ENCODE data around the gene PUS3. TPM values are rescaled to one million over a fixed set of nuclear protein-coding genes. Genes with fewer than 3 reads are reported as not detected.

PUS3 gene
- total RNA-seq, 1 donor from 2014 or later = 13.1 TPM

DNA sequence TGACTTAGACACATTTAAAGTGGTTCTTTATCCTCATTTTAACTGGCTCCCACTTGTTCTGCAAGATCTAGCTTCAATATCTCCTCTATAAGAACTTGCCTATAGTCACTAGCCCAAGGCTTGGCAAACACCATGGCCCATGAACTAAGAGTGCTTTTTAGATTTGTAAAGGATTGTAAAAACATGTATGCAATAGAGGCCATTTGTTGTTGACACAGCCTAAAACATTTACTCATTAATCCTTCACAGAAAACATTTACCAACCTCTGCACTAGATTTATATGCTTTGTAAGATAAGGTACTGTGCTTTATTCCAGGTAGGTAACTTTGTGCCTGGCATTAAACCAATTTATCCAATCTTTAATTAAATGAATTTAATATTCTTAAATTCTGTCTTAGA, 10.0 kb downstream of the PUS3 start:
- no peaks in the 10 kb centered on the region for H3K27me3 Mint-ChIP-seq (ENCODE audit: unreplicated experiment)
- no peaks in the 10 kb centered on the region for H3K9me3 Mint-ChIP-seq (ENCODE audit: unreplicated experiment)
- no peak overlapping the region for H3K4me3 Mint-ChIP-seq (ENCODE audit: unreplicated experiment)
- DNase-seq (ENCODE audit: low spot score) = no peak
- TF ChIP-seq, protein P1, sequence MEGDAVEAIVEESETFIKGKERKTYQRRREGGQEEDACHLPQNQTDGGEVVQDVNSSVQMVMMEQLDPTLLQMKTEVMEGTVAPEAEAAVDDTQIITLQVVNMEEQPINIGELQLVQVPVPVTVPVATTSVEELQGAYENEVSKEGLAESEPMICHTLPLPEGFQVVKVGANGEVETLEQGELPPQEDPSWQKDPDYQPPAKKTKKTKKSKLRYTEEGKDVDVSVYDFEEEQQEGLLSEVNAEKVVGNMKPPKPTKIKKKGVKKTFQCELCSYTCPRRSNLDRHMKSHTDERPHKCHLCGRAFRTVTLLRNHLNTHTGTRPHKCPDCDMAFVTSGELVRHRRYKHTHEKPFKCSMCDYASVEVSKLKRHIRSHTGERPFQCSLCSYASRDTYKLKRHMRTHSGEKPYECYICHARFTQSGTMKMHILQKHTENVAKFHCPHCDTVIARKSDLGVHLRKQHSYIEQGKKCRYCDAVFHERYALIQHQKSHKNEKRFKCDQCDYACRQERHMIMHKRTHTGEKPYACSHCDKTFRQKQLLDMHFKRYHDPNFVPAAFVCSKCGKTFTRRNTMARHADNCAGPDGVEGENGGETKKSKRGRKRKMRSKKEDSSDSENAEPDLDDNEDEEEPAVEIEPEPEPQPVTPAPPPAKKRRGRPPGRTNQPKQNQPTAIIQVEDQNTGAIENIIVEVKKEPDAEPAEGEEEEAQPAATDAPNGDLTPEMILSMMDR (IDR thresholded peaks at IDR 0.05; ENCODE audit: unreplicated experiment) = no peak
- H3K27ac Mint-ChIP-seq (ENCODE audit: unreplicated experiment) = no peak overlapping the region
- peaks cover 2% of the 10 kb centered on the region for H3K4me1 Mint-ChIP-seq (ENCODE audit: unreplicated experiment)
- H3K36me3 Mint-ChIP-seq (ENCODE audit: low read depth, unreplicated experiment) = peaks cover 3% of the 10 kb centered on the region

GRCh38 chr11:125892071-125892470, 10.9 kb downstream of the PUS3 start:
- no peaks in the 10 kb centered on the region for H3K4me1 Mint-ChIP-seq (ENCODE audit: unreplicated experiment)
- H3K4me3 Mint-ChIP-seq (ENCODE audit: unreplicated experiment) = no peak overlapping the region
- peaks cover 3% of the 10 kb centered on the region for H3K36me3 Mint-ChIP-seq (ENCODE audit: low read depth, unreplicated experiment)
- no peak for DNase-seq (ENCODE audit: low spot score)
- no peaks in the 10 kb centered on the region for H3K9me3 Mint-ChIP-seq (ENCODE audit: unreplicated experiment)
- no peak overlapping the region for H3K27ac Mint-ChIP-seq (ENCODE audit: unreplicated experiment)
- TF ChIP-seq, protein P1 (IDR thresholded peaks at IDR 0.05; ENCODE audit: unreplicated experiment) = no peak
- no peaks in the 10 kb centered on the region for H3K27me3 Mint-ChIP-seq (ENCODE audit: unreplicated experiment)

GRCh38 chr11:125890447-125891100, 12.4 kb downstream of the PUS3 start:
- H3K36me3 Mint-ChIP-seq (ENCODE audit: low read depth, unreplicated experiment) = peaks cover 3% of the 10 kb centered on the region
- H3K4me1 Mint-ChIP-seq (ENCODE audit: unreplicated experiment) = no peaks in the 10 kb centered on the region
- no peak for DNase-seq (ENCODE audit: low spot score)
- H3K9me3 Mint-ChIP-seq (ENCODE audit: unreplicated experiment) = no peaks in the 10 kb centered on the region
- TF ChIP-seq, protein P1 (IDR thresholded peaks at IDR 0.05; ENCODE audit: unreplicated experiment) = no peak
- H3K27ac Mint-ChIP-seq (ENCODE audit: unreplicated experiment) = no peak overlapping the region
- no peaks in the 10 kb centered on the region for H3K27me3 Mint-ChIP-seq (ENCODE audit: unreplicated experiment)
- H3K4me3 Mint-ChIP-seq (ENCODE audit: unreplicated experiment) = no peak overlapping the region

- peak within 1 kb of the TSS; percentile 90 for H3K4me3 Mint-ChIP-seq (ENCODE audit: unreplicated experiment)
- H3K9me3 Mint-ChIP-seq (ENCODE audit: unreplicated experiment) = no peaks in the 10 kb centered on the region
- H3K27me3 Mint-ChIP-seq (ENCODE audit: unreplicated experiment) = no peaks in the 10 kb centered on the region
- peak within 1 kb of the TSS; percentile 77 for H3K27ac Mint-ChIP-seq (ENCODE audit: unreplicated experiment)
- H3K36me3 Mint-ChIP-seq (ENCODE audit: low read depth, unreplicated experiment) = no peaks in the 10 kb centered on the region
- TF ChIP-seq, protein P1 (IDR thresholded peaks at IDR 0.05; ENCODE audit: unreplicated experiment) = no peak
- DNase-seq (ENCODE audit: low spot score) = peak; percentile 90
- H3K4me1 Mint-ChIP-seq (ENCODE audit: unreplicated experiment) = no peaks in the 10 kb centered on the region
Measured at GRCh38 chr11:125887373-125888324, 15.4 kb downstream of the PUS3 start, which contains the start of gene HYLS1. Gene HYLS1 (plus strand): TSS chr11:125887668. CDS start chr11:125899369, 11,701 bp downstream.

Measured in endothelial cell (in vitro differentiated cells).